ENCODE results near the gene TLE1.
A peak's percentile ranks its signal among the peaks of the same experiment; 100 is the strongest.

TLE1 gene

GRCh38 chr9:81559197-81559596, 130.2 kb downstream of the TLE1 start:
- peaks cover 45% of the 10 kb centered on the region for H3K4me1 ChIP-seq (ENCODE audit: insufficient read depth, poor library complexity, severe bottlenecking)
- no peaks in the 10 kb centered on the region for H3K27me3 ChIP-seq (ENCODE audit: insufficient read depth, poor library complexity, severe bottlenecking)
- no peak for DNase-seq (ENCODE audit: low spot score)
- no peaks in the 10 kb centered on the region for H3K36me3 ChIP-seq (ENCODE audit: low read depth)
- no peak for ATAC-seq (ENCODE audit: low read depth)
- no peaks in the 10 kb centered on the region for H3K9me3 ChIP-seq (ENCODE audit: severe bottlenecking)
- peak overlapping the region; percentile 80 for H3K27ac ChIP-seq (ENCODE audit: poor library complexity, severe bottlenecking)
- TF ChIP-seq, protein P1, sequence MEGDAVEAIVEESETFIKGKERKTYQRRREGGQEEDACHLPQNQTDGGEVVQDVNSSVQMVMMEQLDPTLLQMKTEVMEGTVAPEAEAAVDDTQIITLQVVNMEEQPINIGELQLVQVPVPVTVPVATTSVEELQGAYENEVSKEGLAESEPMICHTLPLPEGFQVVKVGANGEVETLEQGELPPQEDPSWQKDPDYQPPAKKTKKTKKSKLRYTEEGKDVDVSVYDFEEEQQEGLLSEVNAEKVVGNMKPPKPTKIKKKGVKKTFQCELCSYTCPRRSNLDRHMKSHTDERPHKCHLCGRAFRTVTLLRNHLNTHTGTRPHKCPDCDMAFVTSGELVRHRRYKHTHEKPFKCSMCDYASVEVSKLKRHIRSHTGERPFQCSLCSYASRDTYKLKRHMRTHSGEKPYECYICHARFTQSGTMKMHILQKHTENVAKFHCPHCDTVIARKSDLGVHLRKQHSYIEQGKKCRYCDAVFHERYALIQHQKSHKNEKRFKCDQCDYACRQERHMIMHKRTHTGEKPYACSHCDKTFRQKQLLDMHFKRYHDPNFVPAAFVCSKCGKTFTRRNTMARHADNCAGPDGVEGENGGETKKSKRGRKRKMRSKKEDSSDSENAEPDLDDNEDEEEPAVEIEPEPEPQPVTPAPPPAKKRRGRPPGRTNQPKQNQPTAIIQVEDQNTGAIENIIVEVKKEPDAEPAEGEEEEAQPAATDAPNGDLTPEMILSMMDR (IDR thresholded peaks at IDR 0.05; ENCODE audit: poor library complexity, severe bottlenecking) = no peak
- no peak overlapping the region for H3K4me3 ChIP-seq (ENCODE audit: severe bottlenecking)

DNA sequence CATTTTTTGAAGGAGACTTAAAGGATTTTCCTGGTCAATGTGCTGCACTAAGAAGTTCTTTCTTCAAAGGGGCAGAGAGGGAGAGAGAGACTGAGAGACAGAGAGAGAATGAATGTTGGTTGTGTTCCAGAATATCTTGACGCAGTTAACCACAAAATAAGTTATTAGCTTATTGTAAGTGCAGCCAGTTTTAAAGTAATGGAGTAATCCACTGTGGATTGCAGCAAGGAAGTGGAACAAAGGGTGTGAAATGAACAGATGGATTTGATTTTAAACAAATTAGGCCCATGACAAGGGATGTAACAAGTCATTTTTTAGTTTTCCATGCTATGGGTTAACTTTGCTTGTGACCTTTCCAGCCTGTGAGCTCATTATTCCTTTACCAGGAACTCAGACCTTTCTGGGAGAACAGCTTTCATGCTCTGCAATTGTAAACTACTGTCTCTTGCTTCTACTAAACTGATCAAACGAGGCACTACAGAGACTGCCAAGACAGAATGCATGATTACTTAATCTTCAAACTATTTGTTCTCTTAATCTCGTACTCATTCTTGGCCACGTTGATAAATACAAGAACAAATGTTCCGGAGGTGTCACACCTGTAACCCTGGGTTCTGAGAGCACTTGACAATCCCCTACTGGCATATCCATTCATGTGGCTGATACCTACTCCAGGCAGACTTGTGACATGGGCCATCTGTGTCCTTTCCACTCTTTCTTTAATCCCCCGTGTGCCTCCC, 131.1 kb downstream of the TLE1 start:
- Histone ChIP-seq H3K36me3 (ENCODE audit: low read depth) (no peaks in the 10 kb centered on the region), H3K9me3 (ENCODE audit: severe bottlenecking) (no peaks in the 10 kb centered on the region), H3K4me3 (ENCODE audit: severe bottlenecking) (no peak overlapping the region), H3K27me3 (ENCODE audit: insufficient read depth, poor library complexity, severe bottlenecking) (no peaks in the 10 kb centered on the region), H3K27ac (ENCODE audit: poor library complexity, severe bottlenecking) (peak overlapping the region; percentile 80), H3K4me1 (ENCODE audit: insufficient read depth, poor library complexity, severe bottlenecking) (peaks cover 42% of the 10 kb centered on the region)
- ATAC-seq (ENCODE audit: low read depth) (no peak), DNase-seq (ENCODE audit: low spot score) (no peak)
- TF ChIP-seq, protein P1 (IDR thresholded peaks at IDR 0.05; ENCODE audit: poor library complexity, severe bottlenecking) = no peak

DNA sequence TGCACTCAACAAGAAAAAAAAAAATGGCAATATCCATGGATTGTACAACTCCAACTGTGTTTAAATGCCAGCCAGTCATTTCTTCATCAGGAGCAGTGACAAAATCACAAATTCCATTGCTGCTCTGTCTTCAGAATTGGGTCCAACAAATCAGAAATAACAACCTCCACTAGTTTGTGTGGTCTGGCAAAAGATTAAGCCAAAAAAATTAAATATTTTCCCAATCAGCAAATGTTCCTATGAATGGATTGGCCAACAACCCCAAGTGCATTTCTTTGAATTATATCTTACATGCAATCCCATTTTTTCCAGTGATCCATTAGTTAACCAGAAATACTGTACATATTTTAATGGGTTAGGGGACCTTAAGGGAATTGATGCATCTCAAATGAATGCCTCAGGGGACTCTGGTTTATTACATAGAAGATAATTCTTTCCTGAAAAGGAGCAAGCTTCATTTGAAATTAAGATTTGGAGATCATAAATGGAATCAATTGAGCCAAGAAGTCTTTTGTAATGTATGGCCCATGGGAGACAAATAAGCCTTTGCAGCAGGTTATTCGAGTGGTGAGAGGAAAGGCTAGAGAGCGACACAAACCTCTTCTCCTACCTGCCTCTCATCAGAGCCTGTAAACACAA, 131.8 kb downstream of the TLE1 start:
- H3K4me3 ChIP-seq (ENCODE audit: severe bottlenecking) = no peak overlapping the region
- H3K4me1 ChIP-seq (ENCODE audit: insufficient read depth, poor library complexity, severe bottlenecking) = peaks cover 35% of the 10 kb centered on the region
- no peaks in the 10 kb centered on the region for H3K27me3 ChIP-seq (ENCODE audit: insufficient read depth, poor library complexity, severe bottlenecking)
- TF ChIP-seq, protein P1 (IDR thresholded peaks at IDR 0.05; ENCODE audit: poor library complexity, severe bottlenecking) = no peak
- no peaks in the 10 kb centered on the region for H3K9me3 ChIP-seq (ENCODE audit: severe bottlenecking)
- ATAC-seq (ENCODE audit: low read depth) = no peak
- no peak for DNase-seq (ENCODE audit: low spot score)
- peak overlapping the region; percentile 80 for H3K27ac ChIP-seq (ENCODE audit: poor library complexity, severe bottlenecking)
- no peaks in the 10 kb centered on the region for H3K36me3 ChIP-seq (ENCODE audit: low read depth)

DNA sequence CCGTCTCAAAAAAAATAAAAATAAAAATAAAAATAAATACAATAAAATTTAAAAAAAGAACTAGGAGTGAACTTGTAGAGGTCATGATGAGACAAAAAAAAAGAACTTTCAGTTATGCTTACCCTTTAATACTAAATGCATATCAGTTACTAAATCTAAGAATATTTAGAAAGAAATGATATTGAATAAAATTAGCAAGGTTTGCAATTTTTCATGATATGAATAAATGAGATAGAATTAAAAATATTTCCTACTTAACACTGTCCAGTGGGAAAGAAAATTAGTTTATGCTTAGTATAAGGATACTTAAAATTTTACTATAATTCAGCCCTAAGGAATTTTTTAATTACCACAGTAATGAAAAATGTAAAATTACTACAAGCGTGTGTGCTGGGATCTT, 132.4 kb downstream of the TLE1 start:
- TF ChIP-seq, protein P1 (IDR thresholded peaks at IDR 0.05; ENCODE audit: poor library complexity, severe bottlenecking) = no peak
- Histone ChIP-seq H3K4me3 (ENCODE audit: severe bottlenecking) (no peak overlapping the region), H3K4me1 (ENCODE audit: insufficient read depth, poor library complexity, severe bottlenecking) (peaks cover 29% of the 10 kb centered on the region), H3K9me3 (ENCODE audit: severe bottlenecking) (no peaks in the 10 kb centered on the region), H3K27ac (ENCODE audit: poor library complexity, severe bottlenecking) (no peak overlapping the region), H3K36me3 (ENCODE audit: low read depth) (no peaks in the 10 kb centered on the region), H3K27me3 (ENCODE audit: insufficient read depth, poor library complexity, severe bottlenecking) (no peaks in the 10 kb centered on the region)
- DNase-seq (ENCODE audit: low spot score) (no peak), ATAC-seq (ENCODE audit: low read depth) (no peak)

- H3K36me3 ChIP-seq (ENCODE audit: low read depth) = no peaks in the 10 kb centered on the region
- H3K9me3 ChIP-seq (ENCODE audit: severe bottlenecking) = no peaks in the 10 kb centered on the region
- no peaks in the 10 kb centered on the region for H3K27me3 ChIP-seq (ENCODE audit: insufficient read depth, poor library complexity, severe bottlenecking)
- TF ChIP-seq, protein P1 (IDR thresholded peaks at IDR 0.05; ENCODE audit: poor library complexity, severe bottlenecking) = no peak
- H3K27ac ChIP-seq (ENCODE audit: poor library complexity, severe bottlenecking) = no peak overlapping the region
- DNase-seq (ENCODE audit: low spot score) (no peak), ATAC-seq (ENCODE audit: low read depth) (no peak)
- H3K4me3 ChIP-seq (ENCODE audit: severe bottlenecking) = no peak overlapping the region
- peaks cover 5% of the 10 kb centered on the region for H3K4me1 ChIP-seq (ENCODE audit: insufficient read depth, poor library complexity, severe bottlenecking)
These were observed 136.8 kb downstream of the TLE1 start for GRCh38 chr9:81552581-81552991.
